ENCODE data around the gene ROBO1. TPM values are rescaled to one million over a fixed set of nuclear protein-coding genes. Genes with fewer than 3 reads are reported as not detected.
"Not testable (repeated sequence)": the region's sequence is repeated elsewhere in the genome, so short reads cannot be mapped to it uniquely, and the experiment has no call there.

The ROBO1 gene
- total RNA-seq, 1 donor from 2014 or later = 73.8 TPM

- no peaks in the 10 kb centered on the region for H3K36me3 Mint-ChIP-seq (ENCODE audit: unreplicated experiment)
- H3K27ac Mint-ChIP-seq (ENCODE audit: unreplicated experiment) = no peak overlapping the region
- no peak for DNase-seq (ENCODE audit: extremely low spot score, unreplicated experiment)
- H3K4me3 Mint-ChIP-seq (ENCODE audit: unreplicated experiment) = no peak overlapping the region
- TF ChIP-seq CTCF (IDR thresholded peaks at IDR 0.05) = no peak
- H3K9me3 Mint-ChIP-seq (ENCODE audit: unreplicated experiment) = no peaks in the 10 kb centered on the region
- H3K4me1 Mint-ChIP-seq (ENCODE audit: unreplicated experiment) = peaks cover 10% of the 10 kb centered on the region
- H3K27me3 Mint-ChIP-seq (ENCODE audit: unreplicated experiment) = no peaks in the 10 kb centered on the region
Observed at GRCh38 chr3:78761126-78761525, 1006.7 kb downstream of the ROBO1 start.

GRCh38 chr3:78757731-78758130 is 1010.1 kb downstream of the ROBO1 start:
- H3K27me3 Mint-ChIP-seq (ENCODE audit: unreplicated experiment) = no peaks in the 10 kb centered on the region

GRCh38 chr3:78754066-78754743 is 1013.6 kb downstream of the ROBO1 start:
- Mint-ChIP-seq H3K4me1 (ENCODE audit: unreplicated experiment) (peaks cover 23% of the 10 kb centered on the region), H3K36me3 (ENCODE audit: unreplicated experiment) (no peaks in the 10 kb centered on the region), H3K27ac (ENCODE audit: unreplicated experiment) (no peak overlapping the region), H3K27me3 (ENCODE audit: unreplicated experiment) (no peaks in the 10 kb centered on the region), H3K4me3 (ENCODE audit: unreplicated experiment) (no peak overlapping the region), H3K9me3 (ENCODE audit: unreplicated experiment) (peaks cover 4% of the 10 kb centered on the region)
- DNase-seq (ENCODE audit: extremely low spot score, unreplicated experiment) = no peak
- no peak for TF ChIP-seq CTCF (IDR thresholded peaks at IDR 0.05)

More at GRCh38 chr3:78757731-78758130, 1010.1 kb downstream of the ROBO1 start:
- Mint-ChIP-seq H3K4me3 (ENCODE audit: unreplicated experiment) (no peak overlapping the region), H3K9me3 (ENCODE audit: unreplicated experiment) (no peaks in the 10 kb centered on the region), H3K36me3 (ENCODE audit: unreplicated experiment) (no peaks in the 10 kb centered on the region), H3K27ac (ENCODE audit: unreplicated experiment) (no peak overlapping the region), H3K4me1 (ENCODE audit: unreplicated experiment) (peaks cover 11% of the 10 kb centered on the region)
- DNase-seq (ENCODE audit: extremely low spot score, unreplicated experiment) = no peak
- TF ChIP-seq CTCF (IDR thresholded peaks at IDR 0.05) = no peak

- H3K9me3 Mint-ChIP-seq (ENCODE audit: unreplicated experiment) = peaks cover 4% of the 10 kb centered on the region
- DNase-seq (ENCODE audit: extremely low spot score, unreplicated experiment) = no peak
- no peaks in the 10 kb centered on the region for H3K27me3 Mint-ChIP-seq (ENCODE audit: unreplicated experiment)
- no peaks in the 10 kb centered on the region for H3K36me3 Mint-ChIP-seq (ENCODE audit: unreplicated experiment)
- H3K4me3 Mint-ChIP-seq (ENCODE audit: unreplicated experiment) = no peak overlapping the region
- TF ChIP-seq CTCF (IDR thresholded peaks at IDR 0.05) = no peak
- peaks cover 25% of the 10 kb centered on the region for H3K4me1 Mint-ChIP-seq (ENCODE audit: unreplicated experiment)
- H3K27ac Mint-ChIP-seq (ENCODE audit: unreplicated experiment) = no peak overlapping the region
Observed at GRCh38 chr3:78751266-78751665, 1016.5 kb downstream of the ROBO1 start.

GRCh38 chr3:78750291-78750690 is 1017.5 kb downstream of the ROBO1 start:
- not testable (repeated sequence) for H3K9me3 Mint-ChIP-seq (ENCODE audit: unreplicated experiment); H3K36me3 Mint-ChIP-seq (ENCODE audit: unreplicated experiment); H3K27ac Mint-ChIP-seq (ENCODE audit: unreplicated experiment); H3K4me3 Mint-ChIP-seq (ENCODE audit: unreplicated experiment); DNase-seq (ENCODE audit: extremely low spot score, unreplicated experiment); H3K27me3 Mint-ChIP-seq (ENCODE audit: unreplicated experiment)
- H3K4me1 Mint-ChIP-seq (ENCODE audit: unreplicated experiment) = peaks cover 25% of the 10 kb centered on the region

All from osteocyte (in vitro differentiated cells).